ENCODE results near the gene MMRN1.

Gene MMRN1

GRCh38 chr4:89894649-89895550, at the start of gene MMRN1:
MMRN1 (plus strand) TSS chr4:89894854; CDS start chr4:89894972, 118 bp downstream.
- DNase-seq: no peak

- no peak for DNase-seq
Observed at GRCh38 chr4:89847571-89848325, 46.9 kb upstream of the MMRN1 start.

GRCh38 chr4:89855236-89855635, 39.4 kb upstream of the MMRN1 start:
- DNase-seq: no peak

GRCh38 chr4:89860971-89861370, 33.7 kb upstream of the MMRN1 start:
- DNase-seq: no peak

GRCh38 chr4:89863533-89863932, 31.1 kb upstream of the MMRN1 start:
- no peak for DNase-seq

GRCh38 chr4:89868276-89868675, 26.4 kb upstream of the MMRN1 start:
- DNase-seq: no peak

GRCh38 chr4:89868999-89869589, 25.6 kb upstream of the MMRN1 start:
- DNase-seq: no peak

GRCh38 chr4:89871211-89871610, 23.4 kb upstream of the MMRN1 start:
- no peak for DNase-seq

GRCh38 chr4:89876548-89876947, 18.1 kb upstream of the MMRN1 start:
- no peak for DNase-seq

- DNase-seq: no peak
Observed at GRCh38 chr4:89878611-89879010, 16.0 kb upstream of the MMRN1 start.

- no peak for DNase-seq
Observed at GRCh38 chr4:89879215-89879614, 15.4 kb upstream of the MMRN1 start.

- no peak for DNase-seq
Observed at GRCh38 chr4:89889289-89889688, 5.4 kb upstream of the MMRN1 start.

GRCh38 chr4:89897867-89898266, 3.2 kb downstream of the MMRN1 start:
- no peak for DNase-seq

GRCh38 chr4:89898304-89898716, 3.7 kb downstream of the MMRN1 start:
- no peak for DNase-seq

GRCh38 chr4:89899152-89899551, 4.5 kb downstream of the MMRN1 start:
- no peak for DNase-seq

GRCh38 chr4:89899854-89900253, 5.2 kb downstream of the MMRN1 start:
- no peak for DNase-seq

GRCh38 chr4:89901808-89902431, 7.3 kb downstream of the MMRN1 start:
- peak; percentile 10 for DNase-seq

- no peak for DNase-seq
Observed at GRCh38 chr4:89904524-89904923, 9.9 kb downstream of the MMRN1 start.

GRCh38 chr4:89906316-89906715, 11.7 kb downstream of the MMRN1 start:
- DNase-seq: no peak

GRCh38 chr4:89906777-89907521, 12.3 kb downstream of the MMRN1 start:
- no peak for DNase-seq

GRCh38 chr4:89909889-89910288, 15.2 kb downstream of the MMRN1 start:
- no peak for DNase-seq

GRCh38 chr4:89913623-89914022, 19.0 kb downstream of the MMRN1 start:
- DNase-seq: no peak
